PC-9 (cell line): ENCODE measurements around the gene ATAD3A. TPM values are rescaled to one million over a fixed set of nuclear protein-coding genes. Genes with fewer than 3 reads are reported as not detected.

Experiments
- BruUV-seq: library from RNA; stranded (reverse); fragments of 400-500 nt; replicated peaks from 2 replicates; lab custom pipeline; 2021; lab: Mats Ljungman, UMichigan
- CTCF ChIA-PET: fragments of 300-600 bp; sonication (Branson Sonifier 250); formaldehyde crosslinking; loops from one replicate; lab custom pipeline; 2022; ENCODE audit warnings: antibody characterized with exemption; lab: Charles Lee
- POLR2A ChIA-PET: fragments of 300-600 bp; sonication (Branson Sonifier 250); formaldehyde crosslinking; loops from one replicate; lab custom pipeline; 2022; ENCODE audit warnings: antibody characterized with exemption; ENCODE audit not compliant: unreplicated experiment; lab: Charles Lee
- DNase-seq, 2 experiments: peaks; one replicate each; pipeline versions ENCODE4 v3.0.0 to v3.0.0-alpha.2; 2015 to 2022; ENCODE audit warnings: mixed read lengths in 1 of 2
- H2AFZ ChIP-seq: fragments of 200-600 bp; sonication (generic); 2 replicates; pipeline ENCODE4 v1.8.1; 2017; ENCODE audit warnings: antibody characterized with exemption
- H3F3A ChIP-seq: fragments of 200-600 bp; sonication (generic); 2 replicates; pipeline ENCODE4 v1.8.1; 2017; ENCODE audit warnings: antibody characterized with exemption, mild to moderate bottlenecking, low read depth; ENCODE audit not compliant: insufficient read depth
- H3K27ac ChIP-seq: fragments of 200-600 bp; sonication (generic); 2 replicates; pipeline ENCODE4 v1.6.1; 2016; ENCODE audit warnings: mixed run types
- H3K27me3 ChIP-seq: fragments of 200-600 bp; sonication (generic); 2 replicates; pipeline ENCODE4 v1.6.1; 2016; ENCODE audit warnings: low read depth, mixed run types; ENCODE audit not compliant: insufficient read depth
- H3K36me3 ChIP-seq: fragments of 200-600 bp; sonication (generic); 2 replicates; pipeline ENCODE4 v1.6.1; 2016; ENCODE audit warnings: low read depth, mixed run types
- H3K4me1 ChIP-seq: fragments of 200-600 bp; sonication (generic); replicated peaks from 2 replicates; pipeline ENCODE4 v1.6.1; 2016; ENCODE audit warnings: mixed run types; ENCODE audit not compliant: insufficient read depth
- H3K4me2 ChIP-seq: fragments of 200-600 bp; sonication (generic); 2 replicates; pipeline ENCODE4 v1.6.1; 2017; ENCODE audit warnings: mixed run types
- H3K4me3 ChIP-seq: fragments of 200-600 bp; sonication (generic); 2 replicates; pipeline ENCODE4 v1.6.1; 2016; ENCODE audit warnings: mixed run types
- H3K79me2 ChIP-seq: fragments of 200-600 bp; sonication (generic); 2 replicates; pipeline ENCODE4 v1.6.1; 2017; ENCODE audit warnings: low read depth, mixed run types
- H3K9me2 ChIP-seq: fragments of 200-600 bp; sonication (generic); 2 replicates; pipeline ENCODE4 v1.8.1; 2017; ENCODE audit warnings: mild to moderate bottlenecking; ENCODE audit not compliant: insufficient read depth
- H3K9me3 ChIP-seq: fragments of 200-600 bp; sonication (generic); 2 replicates; pipeline ENCODE4 v1.8.1; 2016; ENCODE audit warnings: low read depth; ENCODE audit not compliant: insufficient read depth
- H4K20me1 ChIP-seq: fragments of 200-600 bp; sonication (generic); 2 replicates; pipeline ENCODE4 v1.8.1; 2017; ENCODE audit not compliant: insufficient read depth
- EZH2 ChIP-seq: fragments of 200-600 bp; sonication (generic); IDR thresholded peaks from 2 replicates; pipeline ENCODE4 v1.8.0; 2017; ENCODE audit warnings: antibody characterized with exemption, low read depth
- intact Hi-C: fragments of 100-400 bp; cut with micrococcal nuclease; formaldehyde crosslinking; loops from one replicate; pipeline ENCODE4 v1.10.0; 2022; ENCODE audit not compliant: unreplicated experiment
- total RNA-seq: library from RNA; stranded (reverse); gene quantifications from 2 replicates; pipeline ENCODE4 v1.2.3, GENCODE V29; 2021
- TF ChIP-seq, protein P1 (sequence below): fragments of 200-600 bp; sonication (generic); conservative IDR thresholded peaks from 2 replicates; pipeline ENCODE4 v1.6.1; 2017; ENCODE audit warnings: mixed run types, antibody characterized with exemption, mild to moderate bottlenecking, moderate library complexity

ATAD3A gene
- total RNA-seq, 1 experiment from 2014 or later = 43.6 TPM

GRCh38 chr1:1559066-1559465 is 47.1 kb downstream of the ATAD3A start:
- Histone ChIP-seq H3F3A (peaks cover 17% of the 10 kb centered on the region; the same call in 1 of the 2 replicates), H2AFZ (no peak overlapping the region), H3K27me3 (no peaks in the 10 kb centered on the region), H4K20me1 (peaks cover 45% of the 10 kb centered on the region), H3K4me2 (no peak overlapping the region), H3K4me1 (no peaks in the 10 kb centered on the region), H3K9me2 (no peaks in the 10 kb centered on the region), H3K9me3 (no peaks in the 10 kb centered on the region), H3K36me3 (0 out of 2 replicates have a peak, but pooled peaks cover 10% of the 10 kb centered on the region), H3K4me3 (no peak overlapping the region), H3K79me2 (peaks cover 24% of the 10 kb centered on the region), H3K27ac (no peak overlapping the region)
- CTCF ChIA-PET = no interaction called here
- POLR2A ChIA-PET = no interaction called here
- TF ChIP-seq EZH2 = no peak
- TF ChIP-seq, protein P1, sequence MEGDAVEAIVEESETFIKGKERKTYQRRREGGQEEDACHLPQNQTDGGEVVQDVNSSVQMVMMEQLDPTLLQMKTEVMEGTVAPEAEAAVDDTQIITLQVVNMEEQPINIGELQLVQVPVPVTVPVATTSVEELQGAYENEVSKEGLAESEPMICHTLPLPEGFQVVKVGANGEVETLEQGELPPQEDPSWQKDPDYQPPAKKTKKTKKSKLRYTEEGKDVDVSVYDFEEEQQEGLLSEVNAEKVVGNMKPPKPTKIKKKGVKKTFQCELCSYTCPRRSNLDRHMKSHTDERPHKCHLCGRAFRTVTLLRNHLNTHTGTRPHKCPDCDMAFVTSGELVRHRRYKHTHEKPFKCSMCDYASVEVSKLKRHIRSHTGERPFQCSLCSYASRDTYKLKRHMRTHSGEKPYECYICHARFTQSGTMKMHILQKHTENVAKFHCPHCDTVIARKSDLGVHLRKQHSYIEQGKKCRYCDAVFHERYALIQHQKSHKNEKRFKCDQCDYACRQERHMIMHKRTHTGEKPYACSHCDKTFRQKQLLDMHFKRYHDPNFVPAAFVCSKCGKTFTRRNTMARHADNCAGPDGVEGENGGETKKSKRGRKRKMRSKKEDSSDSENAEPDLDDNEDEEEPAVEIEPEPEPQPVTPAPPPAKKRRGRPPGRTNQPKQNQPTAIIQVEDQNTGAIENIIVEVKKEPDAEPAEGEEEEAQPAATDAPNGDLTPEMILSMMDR = no peak
- no TSS peak for BruUV-seq
- no peak for DNase-seq
- intact Hi-C loops = no loop called here

GRCh38 chr1:1560178-1560577 is 48.2 kb downstream of the ATAD3A start:
- Histone ChIP-seq H3K36me3 (0 out of 2 replicates have a peak, but pooled peaks cover 17% of the 10 kb centered on the region), H2AFZ (no peak overlapping the region), H3F3A (peaks cover 17% of the 10 kb centered on the region; the same call in 1 of the 2 replicates), H3K79me2 (peaks cover 31% of the 10 kb centered on the region), H3K4me3 (no peak overlapping the region), H3K9me2 (no peaks in the 10 kb centered on the region), H3K27me3 (no peaks in the 10 kb centered on the region), H3K9me3 (no peaks in the 10 kb centered on the region), H3K4me2 (no peak overlapping the region), H4K20me1 (peaks cover 47% of the 10 kb centered on the region), H3K4me1 (no peaks in the 10 kb centered on the region), H3K27ac (no peak overlapping the region)
- TF ChIP-seq EZH2 = no peak
- TF ChIP-seq, protein P1 = no peak
- POLR2A ChIA-PET = no interaction called here
- no peak for DNase-seq
- no TSS peak for BruUV-seq
- intact Hi-C loops = no loop called here
- CTCF ChIA-PET = no interaction called here

DNA sequence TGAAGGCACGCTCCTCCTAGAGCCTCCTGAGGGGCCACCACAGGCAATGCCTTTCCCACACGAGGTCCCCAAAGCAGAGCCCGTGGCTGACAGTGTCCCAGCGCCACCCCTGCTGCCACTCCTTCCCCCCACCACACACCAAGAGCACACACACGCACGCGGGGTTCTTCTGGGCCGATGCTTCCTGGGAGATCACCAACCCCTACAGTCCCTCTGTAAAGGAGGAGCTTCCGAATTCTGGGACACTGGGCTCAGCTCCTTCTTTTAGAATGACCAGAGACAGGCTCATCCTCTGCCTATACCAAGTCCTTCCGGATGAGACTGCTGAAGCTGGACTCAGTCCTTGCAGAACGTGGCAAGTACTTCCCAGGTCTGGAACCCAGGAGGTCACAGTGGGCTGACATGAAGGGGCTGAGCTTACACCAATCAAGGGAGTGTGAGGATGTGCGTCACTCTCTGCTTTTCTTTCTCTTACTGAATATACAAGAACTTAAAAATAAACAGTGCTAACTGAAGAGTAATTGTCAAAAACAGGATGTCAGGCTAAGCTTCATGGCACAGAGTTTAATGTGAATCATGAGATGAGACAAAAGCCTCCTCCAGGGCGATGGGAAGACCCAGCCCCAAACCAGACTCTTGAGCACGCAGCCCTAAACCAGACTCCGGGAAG is 50.0 kb downstream of the ATAD3A start:
- Histone ChIP-seq H3K9me2 (no peaks in the 10 kb centered on the region), H3K27ac (no peak overlapping the region), H4K20me1 (peaks cover 53% of the 10 kb centered on the region), H3K4me1 (no peaks in the 10 kb centered on the region), H3K79me2 (peaks cover 49% of the 10 kb centered on the region), H3K27me3 (no peaks in the 10 kb centered on the region), H3F3A (peaks cover 11% of the 10 kb centered on the region; the same call in 1 of the 2 replicates), H3K4me2 (no peak overlapping the region), H2AFZ (no peak overlapping the region), H3K4me3 (no peak overlapping the region), H3K9me3 (no peaks in the 10 kb centered on the region), H3K36me3 (0 out of 2 replicates have a peak, but pooled peaks cover 17% of the 10 kb centered on the region)
- DNase-seq = no peak
- TF ChIP-seq, protein P1 = no peak
- TF ChIP-seq EZH2 = no peak
- BruUV-seq = no TSS peak
- ChIA-PET CTCF (no interaction called here), POLR2A (no interaction called here)
- intact Hi-C loops = no loop called here
